ENCODE measurements around the gene TPST2. TPM values are rescaled to one million over a fixed set of nuclear protein-coding genes. Genes with fewer than 3 reads are reported as not detected.

The TPST2 gene
- total RNA-seq, 1 experiment from 2014 or later = 11.8 TPM

- TF ChIP-seq TCF7L2 (IDR thresholded peaks at IDR 0.05; ENCODE audit: borderline replicate concordance, extremely low read depth, insufficient read depth, insufficient read length) (no peak), CTCF (IDR thresholded peaks at IDR 0.05 in 2 of 3, conservative IDR thresholded peaks at IDR 0.05 in 1 of 3; ENCODE audit: borderline replicate concordance in 1 of 3, insufficient read depth in 1 of 3, low read depth in 2 of 3, low read length in 2 of 3) (no peak), ELF1 (IDR thresholded peaks at IDR 0.05; ENCODE audit: borderline replicate concordance, low read depth) (no peak), CEBPB (IDR thresholded peaks at IDR 0.05; ENCODE audit: low read depth) (no peak), FOSL1 (IDR thresholded peaks at IDR 0.05; ENCODE audit: low read depth) (no peak), POLR2AphosphoS5 (IDR thresholded peaks at IDR 0.05; ENCODE audit: low read depth, low read length) (no peak), ZBTB33 (IDR thresholded peaks at IDR 0.05; ENCODE audit: extremely low read depth, insufficient replicate concordance, low read length) (no peak), YY1 (IDR thresholded peaks at IDR 0.05; ENCODE audit: extremely low read depth, insufficient replicate concordance, low read depth, low read length) (no peak), SP1 (IDR thresholded peaks at IDR 0.05; ENCODE audit: low read depth) (no peak), ATF3 (IDR thresholded peaks at IDR 0.05) (no peak), SIN3A (IDR thresholded peaks at IDR 0.05; ENCODE audit: low read depth) (no peak), ZNF274 (IDR thresholded peaks at IDR 0.05; ENCODE audit: low read depth, low read length) (no peak), EZH2 (IDR thresholded peaks at IDR 0.05) (no peak), EZH2phosphoT487 (IDR thresholded peaks at IDR 0.05; ENCODE audit: borderline replicate concordance) (no peak), REST (IDR thresholded peaks at IDR 0.05; ENCODE audit: low read depth) (no peak), MAX (IDR thresholded peaks at IDR 0.05) (no peak), JUND (IDR thresholded peaks at IDR 0.05) (no peak), CBX3 (IDR thresholded peaks at IDR 0.05; ENCODE audit: low read depth) (no peak), RAD21 (IDR thresholded peaks at IDR 0.05; ENCODE audit: low read depth) (no peak)
- H3K4me2 ChIP-seq (ENCODE audit: low read length) = no peak overlapping the region
- ChIA-PET POLR2A (no interaction called here), RAD21 (ENCODE audit: low non-redundant PET in 1 of 2, low total read pairs in 2 of 2, uncharacterized antibody in 2 of 2, unreplicated experiment in 2 of 2) (no interaction called here), CTCF (no interaction called here)
- no peak overlapping the region for H3K4me3 ChIP-seq (replicated peaks in 1 of 2; ENCODE audit: low read depth in 1 of 2, low read length in 2 of 2)
- DNase-seq (ENCODE audit: low read depth, low spot score) = no peak
- no peak overlapping the region for H3K9ac ChIP-seq (ENCODE audit: low read length)
- H3K4me1 ChIP-seq (ENCODE audit: control insufficient read depth in 1 of 2, insufficient read depth in 2 of 2, low read length in 2 of 2) = peaks cover 6 to 9% of the 10 kb centered on the region in 2 experiments; a peak in 3 of 4 replicates
- peaks cover 6% of the 10 kb centered on the region; the same call in 1 of the 2 replicates for H3K79me2 ChIP-seq (ENCODE audit: insufficient read depth, low read length)
- H3K9me2 ChIP-seq (ENCODE audit: insufficient read depth) = no peaks in the 10 kb centered on the region
- no peaks in the 10 kb centered on the region for H3K36me3 ChIP-seq (ENCODE audit: control insufficient read depth in 1 of 2, insufficient read depth in 2 of 2, low read length in 2 of 2)
- no peak overlapping the region for H2AFZ ChIP-seq (ENCODE audit: low read depth, low read length, poor library complexity, severe bottlenecking)
- intact Hi-C loops (cut with micrococcal nuclease) = no loop called here
- no peak for ATAC-seq
- H4K20me1 ChIP-seq (ENCODE audit: insufficient read depth) = no peaks in the 10 kb centered on the region
- H3K9me3 ChIP-seq (ENCODE audit: control insufficient read depth in 1 of 2, insufficient read depth in 1 of 2, low read depth in 1 of 2, low read length in 2 of 2) = no peaks in the 10 kb centered on the region
- no peak overlapping the region for H3K27ac ChIP-seq (ENCODE audit: low read depth, low read length)
- H3K27me3 ChIP-seq (ENCODE audit: insufficient read depth, low read length) = no peaks in the 10 kb centered on the region
- BruUV-seq (replicated peaks) = no TSS peak
Observed at GRCh38 chr22:26565889-26566288, 24.0 kb downstream of the TPST2 start.

Data from HCT116 (cell line).